Peyer's patch (tissue), 4 donors: Measurements from ENCODE around the gene UTS2B.

Experiments used
- CTCF ChIP-seq, 6 experiments: fragments of 450-650 bp in 4 of 6; fragments of 200-600 bp in 2 of 6; sonication (generic) in 1 of 6; IDR thresholded peaks; one replicate each; pipeline ENCODE4 v1.5.1; 2017 to 2019; ENCODE audit warnings: antibody characterized with exemption in 6 of 6, mild to moderate bottlenecking in 3 of 6, moderate library complexity in 1 of 6
- POLR2A ChIP-seq, 2 donors: fragments of 450-650 bp; IDR thresholded peaks; one replicate each; pipeline ENCODE4 v1.5.1; 2017; ENCODE audit warnings: antibody characterized with exemption in 2 of 2, mild to moderate bottlenecking in 2 of 2, moderate library complexity in 2 of 2

GRCh38 chr3:191256405-191256804 is 73.9 kb downstream of the UTS2B start:
- TF ChIP-seq CTCF (IDR thresholded peaks at IDR 0.05) (no peak), POLR2A (IDR thresholded peaks at IDR 0.05) (no peak)
